ENCODE results near the gene CLPTM1.
"Not testable (repeated sequence)": the region's sequence is repeated elsewhere in the genome, so short reads cannot be mapped to it uniquely, and the experiment has no call there.

CLPTM1 gene

GRCh38 chr19:44975444-44975843, 20.3 kb downstream of the CLPTM1 start:
- no peak for DNase-seq

GRCh38 chr19:44984005-44984404, 28.8 kb downstream of the CLPTM1 start:
- DNase-seq, result no peak

DNA sequence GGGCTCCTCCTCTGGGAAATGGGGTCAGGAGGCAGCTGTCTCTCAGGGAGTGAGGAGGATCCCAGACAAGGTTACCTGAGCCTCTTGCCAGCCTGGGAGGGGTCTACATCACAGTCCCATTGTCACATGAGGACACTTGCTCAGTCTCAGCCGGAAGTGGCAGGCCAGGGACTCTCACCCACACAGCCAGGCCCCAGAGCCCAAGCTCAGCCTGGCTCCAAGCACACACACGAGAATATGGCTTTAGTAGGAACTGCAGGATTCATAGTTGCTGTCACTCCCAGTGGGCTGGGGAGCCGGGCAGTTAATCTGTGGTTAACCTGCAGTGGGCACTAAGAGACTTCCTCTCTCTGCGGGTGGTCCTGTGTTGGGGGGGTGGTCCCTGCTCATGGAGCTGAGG, 30.3 kb downstream of the CLPTM1 start:
- DNase-seq, result no peak

- no peak for DNase-seq
These were observed 31.2 kb downstream of the CLPTM1 start for GRCh38 chr19:44986389-44986788.

- DNase-seq, result no peak
These were observed 32.0 kb downstream of the CLPTM1 start for GRCh38 chr19:44987148-44987675.

- DNase-seq, result no peak
These were observed 33.1 kb downstream of the CLPTM1 start for GRCh38 chr19:44988273-44988672.

DNA sequence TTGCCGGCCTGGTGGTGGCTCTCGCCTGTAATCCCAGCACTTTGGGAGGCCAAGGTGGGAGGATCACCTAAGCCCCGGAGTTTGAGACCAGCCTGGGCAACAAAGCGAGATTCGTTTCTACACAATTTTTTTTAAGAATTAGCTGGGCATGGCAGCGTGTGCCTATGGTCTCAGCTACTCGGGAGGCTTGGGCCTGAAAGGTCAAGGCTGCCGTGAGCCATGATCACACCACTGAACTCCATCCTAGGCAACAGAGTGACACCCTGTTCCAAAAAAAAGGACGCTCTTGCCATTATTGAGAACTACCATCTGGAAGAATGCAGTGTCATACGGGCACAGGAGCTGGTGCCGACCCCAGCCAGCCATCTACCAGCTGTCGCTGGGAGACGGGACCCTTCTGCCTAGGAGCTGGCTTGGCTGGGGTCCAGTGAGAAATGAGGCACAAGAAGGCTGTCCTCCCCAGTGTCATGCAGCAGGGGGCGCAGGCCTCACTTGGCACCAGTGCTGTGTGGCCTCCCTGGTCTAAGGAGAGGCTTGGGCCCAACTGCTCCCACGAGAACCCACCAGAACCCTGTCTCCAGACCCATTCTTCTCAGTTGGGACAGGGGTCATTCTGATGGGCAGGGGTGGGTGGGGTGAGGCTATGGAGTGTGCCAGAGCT, 33.8 kb downstream of the CLPTM1 start:
- peak; percentile 4 for DNase-seq

GRCh38 chr19:44990459-44990858, 35.3 kb downstream of the CLPTM1 start:
- no peak for DNase-seq

DNA sequence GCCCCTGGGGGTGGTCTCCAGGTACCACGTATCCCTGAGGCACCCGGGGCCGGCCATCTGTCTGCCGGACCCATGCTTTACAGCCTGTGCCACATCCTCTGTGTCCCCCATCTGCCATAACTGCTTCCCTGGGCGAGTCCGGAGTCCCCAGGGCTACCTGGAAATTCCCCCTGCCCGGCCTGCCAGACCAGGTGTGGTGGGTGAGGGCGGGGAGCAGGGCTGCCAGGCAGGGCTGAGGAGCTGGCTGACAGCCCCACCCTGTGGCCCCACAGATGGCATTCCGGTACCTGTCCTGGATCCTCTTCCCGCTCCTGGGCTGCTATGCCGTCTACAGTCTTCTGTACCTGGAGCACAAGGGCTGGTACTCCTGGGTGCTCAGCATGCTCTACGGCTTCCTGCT, 35.8 kb downstream of the CLPTM1 start:
- no peak for DNase-seq

DNA sequence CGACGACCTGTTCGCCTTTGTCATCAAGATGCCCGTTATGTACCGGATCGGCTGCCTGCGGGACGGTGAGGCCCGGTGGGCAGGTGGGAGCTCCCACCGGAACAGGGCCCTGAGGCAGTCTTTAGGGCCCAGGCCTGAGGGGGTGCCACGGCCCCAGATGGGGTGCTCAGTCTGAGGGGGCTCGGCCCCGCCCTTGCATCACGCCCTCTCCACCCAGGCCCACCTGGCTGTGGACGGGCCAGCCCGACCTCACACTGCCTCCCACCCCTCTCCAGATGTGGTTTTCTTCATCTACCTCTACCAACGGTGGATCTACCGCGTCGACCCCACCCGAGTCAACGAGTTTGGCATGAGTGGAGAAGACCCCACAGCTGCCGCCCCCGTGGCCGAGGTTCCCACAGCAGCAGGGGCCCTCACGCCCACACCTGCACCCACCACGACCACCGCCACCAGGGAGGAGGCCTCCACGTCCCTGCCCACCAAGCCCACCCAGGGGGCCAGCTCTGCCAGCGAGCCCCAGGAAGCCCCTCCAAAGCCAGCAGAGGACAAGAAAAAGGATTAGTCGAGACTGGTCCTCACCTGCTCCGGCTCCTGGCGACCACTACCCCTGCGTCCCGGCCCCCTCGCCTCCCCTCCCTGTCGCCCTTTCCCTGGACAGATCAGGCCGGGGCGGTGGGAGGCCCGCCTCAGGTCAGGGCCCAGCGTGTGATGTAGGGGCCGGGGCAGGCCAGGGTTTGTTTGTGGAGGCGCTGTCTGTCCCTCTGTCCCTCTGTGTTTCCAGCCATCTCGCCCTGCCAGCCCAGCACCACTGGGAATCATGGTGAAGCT, 37.4 kb downstream of the CLPTM1 start:
- DNase-seq, result no peak

GRCh38 chr19:44993526-44993925, 38.3 kb downstream of the CLPTM1 start:
- no peak for DNase-seq

GRCh38 chr19:44993926-44994537, 38.9 kb downstream of the CLPTM1 start:
- DNase-seq, result no peak

DNA sequence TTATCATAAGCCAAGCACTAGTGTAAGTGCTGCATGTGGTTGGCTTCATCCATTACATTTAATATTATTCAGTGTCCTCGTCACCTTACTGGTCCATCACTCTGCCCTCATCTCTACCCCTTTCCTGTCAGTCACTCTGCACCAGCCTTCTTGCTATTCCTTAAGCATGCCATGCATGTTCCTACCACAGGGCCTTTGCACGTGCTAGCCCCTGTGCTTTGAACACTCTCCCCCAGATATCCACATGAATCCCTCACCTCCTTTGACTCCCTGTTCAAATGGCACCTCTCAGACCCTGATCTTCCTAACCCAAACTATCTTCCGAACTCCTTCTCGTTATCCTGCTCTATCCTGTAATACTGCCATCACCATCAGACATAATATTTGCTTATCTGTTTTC, 42.8 kb downstream of the CLPTM1 start:
- DNase-seq, result no peak

DNA sequence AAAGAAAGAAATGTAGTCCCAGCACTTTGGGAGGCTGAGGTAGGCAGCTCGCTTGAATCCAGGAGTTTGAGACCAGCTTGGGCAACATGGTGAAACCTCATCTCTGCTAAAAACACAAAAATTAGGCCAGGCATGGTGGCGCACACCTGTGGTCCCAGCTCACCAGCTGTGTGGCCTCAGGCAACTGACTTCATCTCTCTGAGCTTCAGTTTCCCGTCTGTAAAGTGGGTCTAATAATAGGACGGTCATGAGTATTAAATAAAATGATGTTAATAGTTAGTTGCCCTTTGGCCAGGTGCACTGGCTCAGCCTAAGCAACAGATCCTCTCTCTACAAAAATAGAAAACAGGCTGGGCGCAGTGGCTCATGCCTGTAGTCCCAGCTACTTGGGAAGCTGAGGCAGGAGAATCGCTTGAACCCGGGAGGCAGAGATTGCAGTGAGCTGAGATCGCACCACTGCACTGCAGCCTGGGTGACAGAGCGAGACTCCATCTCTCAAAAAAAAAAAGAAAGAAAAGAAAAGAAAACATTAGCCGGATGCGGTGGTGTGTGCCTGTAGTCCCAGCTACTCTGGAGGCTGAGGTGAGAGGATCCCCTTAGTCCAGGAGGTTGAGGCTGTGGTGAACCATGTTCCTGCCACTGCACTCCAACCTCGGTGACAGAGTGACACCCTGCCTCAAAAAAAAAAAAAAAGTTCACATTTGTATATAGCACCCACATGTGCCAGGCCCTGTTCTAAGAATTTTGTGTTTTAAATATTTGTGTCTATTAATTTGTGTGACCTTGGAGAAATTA, 44.1 kb downstream of the CLPTM1 start:
- DNase-seq, result not testable (repeated sequence)

- not testable (repeated sequence) for DNase-seq
These were observed 45.5 kb downstream of the CLPTM1 start for GRCh38 chr19:45000665-45001064.

DNA sequence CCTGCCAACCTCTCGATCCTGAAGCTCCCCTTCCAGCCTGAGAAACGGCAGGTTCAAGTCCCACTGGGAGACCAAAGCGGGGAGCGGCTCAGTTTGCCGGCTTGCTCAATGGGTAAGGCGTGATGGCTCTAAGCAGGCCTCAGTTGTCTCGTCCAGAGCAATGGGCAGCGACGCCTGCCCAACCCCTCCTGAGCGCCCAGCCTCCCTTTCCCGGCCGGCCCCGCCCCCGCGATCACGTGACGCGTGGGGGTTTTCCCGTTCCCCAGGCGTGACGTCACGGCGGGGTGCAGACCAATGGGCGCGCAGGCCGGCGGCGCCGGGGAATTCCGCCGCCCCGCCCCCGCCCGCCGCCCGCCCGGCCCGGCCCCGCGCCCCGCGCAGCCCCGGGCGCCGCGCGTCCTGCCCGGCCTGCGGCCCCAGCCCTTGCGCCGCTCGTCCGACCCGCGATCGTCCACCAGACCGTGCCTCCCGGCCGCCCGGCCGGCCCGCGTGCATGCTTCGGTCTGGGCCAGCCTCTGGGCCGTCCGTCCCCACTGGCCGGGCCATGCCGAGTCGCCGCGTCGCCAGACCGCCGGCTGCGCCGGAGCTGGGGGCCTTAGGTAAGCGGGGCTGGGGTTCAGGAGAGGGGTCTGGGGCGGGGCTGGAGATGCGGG, 46.0 kb downstream of the CLPTM1 start, which contains the start of gene RELB:
Gene RELB (plus strand): TSS at position 378 of the 653 bp plus-strand sequence. CDS start 116 bp downstream, at position 494.
- peak; percentile 70 for DNase-seq

GRCh38 chr19:45003485-45003884, 48.3 kb downstream of the CLPTM1 start:
- no peak for DNase-seq

DNA sequence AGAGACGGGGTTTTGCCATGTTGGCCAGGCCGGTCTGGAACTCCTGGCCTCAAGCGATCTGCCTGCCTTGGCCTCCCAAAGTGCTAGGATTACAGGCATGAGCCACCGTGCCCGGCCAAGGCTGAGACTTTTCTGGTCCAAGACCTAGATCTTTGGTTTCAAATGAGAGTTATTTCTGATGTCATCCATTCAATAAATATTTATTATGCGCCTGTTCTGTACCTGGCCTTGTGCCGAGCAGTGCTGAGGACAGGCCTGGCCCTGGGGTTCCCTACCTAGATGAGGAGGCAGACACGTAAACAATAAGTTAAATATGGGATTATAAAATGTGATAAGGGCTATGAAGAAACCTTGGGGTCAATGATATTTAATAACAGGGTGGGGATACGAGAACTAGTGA, 50.6 kb downstream of the CLPTM1 start:
- DNase-seq, result no peak

GRCh38 chr19:45008552-45008951, 53.4 kb downstream of the CLPTM1 start:
- DNase-seq, result no peak

- no peak for DNase-seq
These were observed 54.6 kb downstream of the CLPTM1 start for GRCh38 chr19:45009625-45010255.

DNA sequence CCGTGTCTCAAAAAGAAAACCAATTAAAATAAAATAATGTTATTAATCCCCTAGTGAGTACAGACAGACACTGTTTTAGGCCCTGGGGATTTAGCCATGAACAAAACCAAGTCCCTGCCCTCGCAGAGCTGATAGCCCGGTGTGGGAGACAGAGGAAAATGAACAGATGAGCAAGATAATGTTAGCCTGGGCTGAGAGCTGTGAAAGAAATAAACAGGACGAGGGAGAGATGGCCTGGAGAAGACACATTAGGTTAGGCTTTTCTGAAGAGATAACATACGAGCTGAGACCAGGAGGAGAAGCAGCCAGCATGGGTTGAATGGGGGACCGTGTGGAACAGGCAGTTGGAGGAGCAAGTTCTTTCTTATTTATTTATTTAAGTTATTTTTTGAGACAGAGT, 55.1 kb downstream of the CLPTM1 start:
- DNase-seq, result no peak

- DNase-seq, result no peak
These were observed 56.8 kb downstream of the CLPTM1 start for GRCh38 chr19:45011959-45012358.
